Dedifferentiated amniotic fluid mesenchymal stem cell (primary cell): ENCODE data around the gene CSN2.
A peak's percentile ranks its signal among the peaks of the same experiment; 100 is the strongest.
"Not testable (repeated sequence)": the region's sequence is repeated elsewhere in the genome, so short reads cannot be mapped to it uniquely, and the experiment has no call there.

Experiments used
- DNase-seq: peaks from one replicate; pipeline ENCODE4 v3.0.0-alpha.2; 2016; ENCODE audit errors: extremely low spot score

Gene CSN2, protein sequence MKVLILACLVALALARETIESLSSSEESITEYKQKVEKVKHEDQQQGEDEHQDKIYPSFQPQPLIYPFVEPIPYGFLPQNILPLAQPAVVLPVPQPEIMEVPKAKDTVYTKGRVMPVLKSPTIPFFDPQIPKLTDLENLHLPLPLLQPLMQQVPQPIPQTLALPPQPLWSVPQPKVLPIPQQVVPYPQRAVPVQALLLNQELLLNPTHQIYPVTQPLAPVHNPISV

DNA sequence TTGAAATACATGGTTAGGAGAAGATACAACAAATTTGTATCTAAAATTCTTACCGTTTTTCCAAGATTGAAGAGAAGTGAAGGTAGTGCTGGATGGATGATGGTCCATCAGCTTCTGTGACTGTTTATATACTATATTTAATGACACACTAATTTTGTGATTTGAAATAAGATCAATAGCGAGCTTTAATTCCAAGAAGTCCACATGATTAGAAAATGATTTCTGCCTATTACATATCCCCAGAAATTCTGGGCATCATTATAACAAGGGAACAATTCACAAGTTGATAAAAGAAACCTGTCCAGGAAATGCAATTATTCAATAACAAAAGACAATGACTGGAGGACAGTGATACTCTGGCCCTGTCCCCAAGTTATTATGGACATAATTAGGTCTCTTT lies at the start of gene CSN2:
Gene CSN2, minus strand, starts transcription at position 101 of the 400 bp plus-strand sequence. CDS start 4,733 bp downstream, outside the sequence.
- no peak for DNase-seq

DNA sequence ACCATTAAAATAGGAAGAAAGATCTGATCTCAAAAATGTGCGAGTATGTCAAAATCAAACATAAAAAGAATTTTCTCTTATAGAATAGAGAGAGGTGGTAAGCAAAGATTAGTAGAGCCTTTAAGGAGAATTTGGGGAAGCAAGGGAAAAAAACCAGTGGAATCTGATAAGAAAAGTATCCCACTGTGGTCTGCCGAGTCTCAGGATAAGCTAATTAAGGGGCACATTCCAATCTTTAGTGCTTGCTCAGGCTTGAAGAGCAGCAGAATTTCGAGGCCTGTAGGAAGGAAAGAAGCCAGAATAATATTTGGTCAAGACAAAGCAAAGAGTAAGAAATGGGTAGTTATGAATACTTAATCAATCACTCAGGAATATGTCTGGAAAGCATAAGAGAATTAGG lies 43.2 kb upstream of the CSN2 start:
- DNase-seq: no peak

DNA sequence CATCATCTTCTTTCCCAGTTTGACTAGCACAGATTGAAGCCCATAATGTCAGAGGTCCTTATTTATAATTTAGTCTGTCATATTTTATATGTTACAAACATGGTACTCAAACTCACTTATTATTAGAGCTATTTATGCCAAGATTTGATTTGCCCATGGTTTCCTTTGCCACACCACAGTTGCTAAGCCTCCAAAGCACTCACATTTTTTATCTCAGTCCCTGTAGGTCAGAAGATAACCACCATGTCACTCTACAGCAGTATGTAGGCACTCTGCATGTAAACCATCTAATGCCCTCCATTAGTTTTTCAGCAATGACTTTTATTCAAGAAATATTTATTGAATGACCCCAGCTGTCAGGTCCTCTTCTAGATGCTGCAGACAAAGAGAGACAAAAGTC lies 37.0 kb upstream of the CSN2 start:
- DNase-seq: no peak

DNA sequence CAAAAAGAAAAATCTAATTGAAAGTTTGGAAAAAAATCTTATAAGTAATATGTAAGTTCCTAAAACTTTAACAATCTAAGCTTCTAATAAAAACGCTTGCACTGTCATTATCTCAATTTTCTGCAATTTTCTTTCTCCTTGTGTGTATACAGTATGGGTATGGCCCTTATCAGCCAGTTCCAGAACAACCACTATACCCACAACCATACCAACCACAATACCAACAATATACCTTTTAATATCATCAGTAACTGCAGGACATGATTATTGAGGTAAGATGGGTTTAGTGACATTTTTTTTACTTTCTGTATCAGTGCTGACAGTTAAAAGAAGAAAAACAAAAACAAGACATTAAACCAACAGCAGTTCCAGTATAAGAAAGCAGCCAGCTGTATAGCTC lies 35.2 kb upstream of the CSN2 start:
- DNase-seq: no peak

DNA sequence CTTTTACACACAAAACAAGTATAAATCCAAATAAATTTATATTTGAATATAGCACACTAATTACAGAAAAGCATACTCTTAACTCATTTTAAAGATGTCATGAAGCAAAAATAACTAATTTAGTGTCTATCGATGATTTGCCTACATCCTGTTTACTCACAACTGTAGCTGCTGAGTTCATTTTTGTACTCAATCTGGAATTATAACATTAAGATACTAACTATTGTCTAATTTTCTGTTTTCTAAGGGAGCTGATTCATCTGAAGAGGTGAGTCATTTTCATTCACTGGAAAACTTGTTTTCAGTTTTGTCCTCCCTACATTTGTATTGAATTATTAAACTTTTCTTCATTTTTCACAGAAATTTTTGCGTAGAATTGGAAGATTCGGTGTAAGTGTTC lies 33.9 kb upstream of the CSN2 start:
- no peak for DNase-seq

DNA sequence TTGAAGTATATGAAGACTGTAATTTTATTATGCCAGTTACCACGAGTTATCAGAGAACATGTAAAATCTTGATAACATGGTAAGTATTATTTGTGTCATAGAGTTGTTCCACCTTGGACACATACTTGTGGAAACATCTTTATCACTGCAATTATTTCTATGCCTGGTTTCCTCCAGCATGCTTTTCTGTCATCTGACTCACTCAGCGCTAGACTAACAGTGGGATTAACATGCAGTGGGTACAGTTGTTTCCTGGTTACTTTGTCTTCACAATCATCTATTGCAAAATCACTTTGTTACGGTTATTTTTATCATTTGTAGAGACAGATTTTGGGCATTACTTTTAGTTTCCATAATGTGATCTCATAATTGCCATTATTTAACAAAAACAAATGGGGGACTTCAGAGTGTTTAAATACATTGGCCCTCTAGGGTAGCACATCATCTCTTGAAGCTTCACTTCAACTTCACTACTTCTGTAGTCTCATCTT lies 30.0 kb upstream of the CSN2 start, which contains the start of gene STATH:
Gene STATH, plus strand, starts transcription at position 441 of the 491 bp plus-strand sequence. CDS start 2,472 bp downstream, outside the sequence.
- DNase-seq: no peak

DNA sequence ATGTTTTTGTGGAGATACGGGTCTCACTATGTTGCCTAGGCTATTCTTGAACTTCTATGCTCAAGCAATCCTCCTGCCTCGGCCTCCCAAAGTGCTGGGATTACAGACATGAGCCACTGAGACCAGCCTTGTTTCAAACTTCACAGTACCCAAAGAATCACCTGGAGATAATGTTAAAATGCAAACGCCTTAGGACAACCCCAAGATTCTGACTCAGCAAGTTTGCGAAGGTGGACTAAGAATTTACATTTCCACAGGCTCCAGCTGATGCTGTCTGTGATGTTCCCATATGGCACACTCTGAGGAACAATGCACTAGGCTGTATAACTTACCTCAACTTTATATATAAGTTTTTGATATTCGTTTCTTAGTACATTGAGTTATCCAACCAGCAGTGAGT lies 29.3 kb upstream of the CSN2 start:
- DNase-seq: no peak

DNA sequence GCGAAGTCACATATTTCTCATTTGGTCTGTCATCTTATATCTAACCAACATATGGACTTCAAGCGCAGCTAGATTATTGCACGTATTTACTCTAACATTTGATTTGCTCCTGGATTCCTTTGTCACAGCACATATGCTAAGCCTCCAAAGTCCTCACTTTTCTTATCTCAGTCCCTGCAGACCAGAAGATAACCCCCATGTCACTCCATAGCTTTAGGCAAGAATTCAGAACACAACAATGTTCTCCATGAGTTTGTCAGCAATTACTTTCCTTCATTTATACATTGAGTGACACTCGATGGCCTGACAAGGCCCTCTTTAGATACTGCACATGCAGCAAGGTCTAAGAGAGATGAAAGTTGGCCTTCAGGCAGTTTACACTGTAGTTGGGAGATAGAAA lies 25.5 kb upstream of the CSN2 start:
- no peak for DNase-seq

DNA sequence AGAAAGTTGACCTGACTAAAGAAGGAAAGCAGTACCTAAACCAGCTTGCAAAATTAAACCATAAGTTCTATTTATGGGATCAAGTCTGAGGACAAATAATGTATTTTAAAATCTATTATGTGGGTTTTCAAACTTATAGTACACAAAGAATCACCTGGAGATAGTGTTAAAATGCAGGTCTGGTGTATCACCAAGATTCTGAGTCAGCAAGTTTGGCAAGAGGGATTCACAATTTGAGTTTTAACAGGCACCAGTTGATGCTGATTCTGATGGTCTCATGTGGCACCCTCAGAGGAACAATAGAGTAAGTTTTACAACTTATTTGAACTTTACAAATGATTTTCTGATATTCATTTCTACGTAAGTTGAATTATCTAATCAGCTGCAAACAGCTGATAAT lies 21.1 kb upstream of the CSN2 start:
- no peak for DNase-seq

DNA sequence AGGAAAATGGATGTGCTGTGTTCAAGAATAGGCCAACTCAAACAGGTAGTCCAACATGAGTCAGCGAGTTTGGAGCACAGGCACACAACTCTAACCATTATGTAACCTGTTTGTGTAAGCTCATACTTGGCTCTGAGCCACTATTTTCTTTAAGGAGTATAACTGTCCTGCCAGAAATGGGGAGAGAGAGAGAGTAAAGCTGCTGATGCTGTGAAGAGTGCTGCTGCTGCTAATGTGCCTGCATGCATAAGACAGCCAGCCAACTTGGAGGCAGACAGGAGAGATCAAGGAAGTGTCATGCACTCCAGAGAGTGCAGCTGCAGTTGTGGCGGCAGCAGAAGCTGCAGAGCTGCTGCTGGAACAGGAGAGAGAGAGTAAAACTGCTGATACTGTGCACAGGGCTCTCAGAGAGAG lies 18.5 kb upstream of the CSN2 start:
- no peak for DNase-seq

DNA sequence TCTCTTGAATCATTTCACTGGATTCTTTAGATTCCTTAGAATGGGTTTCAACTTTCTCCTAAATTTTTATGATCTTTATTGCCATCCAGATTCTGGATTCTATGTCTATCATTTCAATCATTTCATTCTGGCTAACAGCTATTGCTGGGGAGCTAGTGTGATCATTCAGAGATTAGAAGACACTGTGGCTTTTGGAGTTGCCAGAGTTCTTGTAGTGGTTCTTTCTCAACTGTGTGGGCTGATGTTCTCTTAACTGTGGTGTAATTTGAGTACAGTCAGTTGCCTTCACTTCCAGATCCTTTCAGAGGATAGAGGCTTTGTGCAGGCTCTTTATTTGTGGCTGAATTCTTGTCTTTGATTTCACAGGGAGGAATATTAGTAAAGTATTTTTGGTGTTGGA lies 12.1 kb upstream of the CSN2 start:
- peak; percentile 70 for DNase-seq

DNA sequence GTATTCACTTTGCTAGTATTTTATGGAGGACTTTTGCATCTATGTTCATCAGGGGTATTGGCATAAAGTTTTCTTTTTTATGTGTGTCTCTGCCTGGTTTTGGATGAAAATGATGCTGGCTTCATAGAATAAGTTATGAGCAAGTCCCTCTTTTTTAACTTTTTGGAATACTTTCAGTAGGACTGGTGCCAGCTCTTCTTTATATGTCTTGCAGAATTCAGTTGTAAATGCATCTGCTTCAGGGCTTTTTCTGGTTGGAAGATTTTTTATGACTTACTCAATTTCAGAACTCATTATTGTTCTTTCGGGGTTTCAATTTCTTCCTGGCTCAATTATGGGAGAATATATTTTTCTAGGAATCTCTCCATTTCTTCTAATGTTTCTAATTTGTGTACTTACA lies 9.1 kb upstream of the CSN2 start:
- DNase-seq: peak; percentile 66

DNA sequence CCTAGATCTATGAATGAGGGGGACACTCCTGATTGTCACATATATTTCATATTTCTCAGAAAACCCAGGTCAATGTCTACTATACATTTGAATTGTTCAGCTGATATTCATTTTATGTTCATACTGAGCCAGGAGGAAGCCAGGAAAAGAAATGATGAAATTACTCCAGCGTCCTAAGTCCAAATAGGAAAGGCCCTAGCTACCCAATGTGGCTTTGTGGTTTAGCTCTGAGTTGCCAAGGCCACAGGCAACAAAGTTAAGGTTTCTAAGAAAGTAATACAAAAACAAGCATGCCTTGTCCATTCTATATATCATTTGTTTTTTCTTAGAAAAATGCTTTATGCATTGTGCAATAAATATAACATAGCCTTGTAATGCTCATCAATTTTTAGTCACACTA lies 4.5 kb upstream of the CSN2 start:
- DNase-seq: peak; percentile 53

DNA sequence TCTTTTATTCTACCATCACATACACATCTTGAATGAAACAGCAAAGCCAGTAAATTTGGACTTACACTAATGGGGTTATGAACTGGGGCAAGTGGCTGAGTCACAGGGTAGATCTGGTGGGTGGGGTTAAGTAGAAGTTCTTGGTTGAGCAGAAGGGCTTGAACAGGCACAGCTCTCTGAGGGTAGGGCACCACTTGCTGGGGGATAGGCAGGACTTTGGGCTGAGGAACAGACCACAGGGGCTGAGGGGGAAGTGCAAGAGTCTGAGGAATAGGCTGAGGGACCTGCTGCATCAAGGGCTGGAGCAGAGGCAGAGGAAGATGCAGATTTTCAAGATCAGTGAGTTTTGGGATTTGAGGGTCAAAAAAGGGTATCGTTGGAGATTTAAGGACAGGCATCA lies 8.3 kb downstream of the CSN2 start:
- DNase-seq: no peak

DNA sequence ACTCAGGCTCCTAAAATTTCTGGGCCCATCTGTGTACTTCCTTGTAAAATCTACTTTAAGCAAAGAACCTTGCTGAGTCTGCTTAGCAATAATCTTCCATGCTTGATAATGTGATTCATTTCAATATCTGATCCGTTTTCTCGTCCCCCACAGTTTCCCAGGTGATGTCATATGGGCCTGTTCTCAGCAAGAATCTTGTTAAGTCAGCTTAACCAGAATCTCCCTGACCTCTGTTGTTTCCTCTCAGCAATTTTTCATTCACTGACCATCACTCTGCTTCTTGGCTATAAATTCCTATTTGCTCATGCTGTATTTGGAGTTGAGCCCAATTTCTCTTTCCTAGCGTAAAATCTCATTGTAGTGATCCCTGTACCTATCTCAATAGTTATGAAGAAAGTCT lies 13.9 kb downstream of the CSN2 start:
- DNase-seq: no peak

DNA sequence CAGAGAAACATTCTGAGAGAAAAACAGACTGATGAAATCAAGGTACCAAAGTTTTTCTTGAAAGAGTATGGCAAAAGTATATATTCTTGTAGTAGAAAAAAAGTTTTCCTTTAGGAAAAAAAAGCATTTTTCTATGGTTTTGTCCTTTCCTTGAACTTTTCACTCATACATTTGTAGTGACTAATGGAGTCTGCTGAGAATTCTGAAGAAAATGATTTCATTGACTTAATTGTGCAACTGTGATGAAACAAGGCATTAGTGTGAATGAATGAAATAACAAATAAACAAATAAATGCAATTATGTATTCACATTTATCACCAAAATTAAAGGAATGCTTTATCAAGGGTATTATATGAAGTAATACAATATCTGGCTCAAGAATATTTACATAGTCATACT lies 29.0 kb downstream of the CSN2 start:
- DNase-seq: peak; percentile 46

DNA sequence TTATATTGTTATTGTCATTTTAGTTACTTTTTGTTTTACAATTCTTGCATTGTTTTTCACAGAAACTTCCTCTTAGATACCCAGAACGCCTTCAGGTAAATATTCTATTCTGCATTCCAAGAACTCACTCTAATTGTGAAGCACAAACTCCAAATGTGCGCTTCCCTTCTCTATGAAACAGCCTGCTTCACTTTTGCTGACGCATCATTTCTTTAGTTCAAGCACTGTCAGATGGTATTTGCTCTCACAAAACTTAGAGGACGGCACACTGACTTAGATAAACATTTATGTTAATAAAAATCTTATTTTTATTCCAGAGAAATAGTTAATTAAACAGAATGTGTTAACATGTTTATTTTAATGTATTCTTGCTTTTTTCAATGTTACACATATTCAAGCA lies 31.4 kb downstream of the CSN2 start:
- DNase-seq: no peak

DNA sequence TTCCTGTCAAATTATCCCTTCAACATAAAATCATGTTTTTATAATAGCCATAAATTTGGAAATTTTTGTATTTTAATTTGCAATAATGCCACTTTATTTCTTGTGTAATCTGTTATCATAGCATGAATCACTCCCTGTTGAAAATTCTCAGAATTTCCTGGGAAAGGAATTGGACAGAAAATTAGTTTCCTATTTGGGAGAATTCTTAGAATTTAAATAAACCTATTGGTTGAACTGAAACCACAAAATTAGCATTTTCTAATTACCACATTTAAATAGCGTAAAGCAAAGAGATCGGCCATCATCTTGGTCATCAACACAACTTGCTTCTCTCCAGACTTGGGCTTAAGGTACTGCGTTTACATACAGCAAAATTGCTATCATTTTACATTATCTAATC lies 34.8 kb downstream of the CSN2 start, which contains the start of gene CSN1S1:
Gene CSN1S1, plus strand, starts transcription at position 301 of the 400 bp plus-strand sequence. CDS start 1,488 bp downstream, outside the sequence.
- DNase-seq: no peak

DNA sequence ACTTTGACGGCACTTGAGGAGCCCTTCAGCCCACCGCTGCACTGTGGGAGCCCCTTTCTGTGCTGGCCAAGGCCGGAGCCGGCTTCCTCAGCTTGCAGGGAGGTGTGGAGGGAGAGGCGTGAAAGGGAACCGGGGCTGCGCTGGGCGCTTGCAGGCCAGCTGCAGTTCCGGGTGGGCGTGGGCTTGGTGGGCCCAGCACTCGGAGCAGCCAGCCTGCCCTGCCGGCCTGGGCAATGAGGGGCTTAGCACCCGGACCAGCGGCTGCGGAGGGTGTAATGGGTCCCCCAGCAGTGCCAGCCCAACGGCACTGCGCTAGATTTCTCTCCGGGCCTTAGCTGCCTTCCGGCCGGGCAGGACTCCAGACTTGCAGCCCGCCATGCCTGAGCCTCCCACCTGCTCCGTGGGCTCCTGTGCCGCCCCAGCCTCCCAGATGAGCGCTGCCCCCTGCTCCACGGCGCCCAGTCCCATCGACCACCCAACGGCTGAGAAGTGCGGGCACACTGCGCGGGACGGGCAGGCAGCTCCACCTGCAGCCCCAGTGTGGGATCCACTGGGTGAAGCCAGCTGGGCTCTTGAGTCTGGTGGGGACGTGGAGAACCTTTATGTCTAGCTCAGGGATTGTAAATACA lies 41.6 kb downstream of the CSN2 start:
- not testable (repeated sequence) for DNase-seq

DNA sequence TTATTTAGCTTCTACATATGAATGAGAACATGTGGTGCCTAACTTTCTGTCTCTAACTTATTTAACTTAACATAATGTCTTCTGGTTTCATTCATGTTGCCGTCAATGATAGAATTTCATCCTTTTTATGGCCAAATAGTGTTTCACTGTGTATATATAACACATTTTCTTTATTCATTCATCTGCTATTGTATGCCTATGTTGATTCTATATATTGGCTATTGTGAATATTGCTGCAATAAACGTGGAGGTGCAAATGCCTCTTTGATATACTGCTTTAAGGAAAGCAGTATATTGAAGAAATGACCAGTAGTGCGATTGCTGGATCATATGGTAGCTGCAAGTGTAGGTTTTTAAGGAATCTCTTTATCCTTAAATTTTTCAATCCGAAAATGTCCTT lies 44.7 kb downstream of the CSN2 start:
- no peak for DNase-seq

DNA sequence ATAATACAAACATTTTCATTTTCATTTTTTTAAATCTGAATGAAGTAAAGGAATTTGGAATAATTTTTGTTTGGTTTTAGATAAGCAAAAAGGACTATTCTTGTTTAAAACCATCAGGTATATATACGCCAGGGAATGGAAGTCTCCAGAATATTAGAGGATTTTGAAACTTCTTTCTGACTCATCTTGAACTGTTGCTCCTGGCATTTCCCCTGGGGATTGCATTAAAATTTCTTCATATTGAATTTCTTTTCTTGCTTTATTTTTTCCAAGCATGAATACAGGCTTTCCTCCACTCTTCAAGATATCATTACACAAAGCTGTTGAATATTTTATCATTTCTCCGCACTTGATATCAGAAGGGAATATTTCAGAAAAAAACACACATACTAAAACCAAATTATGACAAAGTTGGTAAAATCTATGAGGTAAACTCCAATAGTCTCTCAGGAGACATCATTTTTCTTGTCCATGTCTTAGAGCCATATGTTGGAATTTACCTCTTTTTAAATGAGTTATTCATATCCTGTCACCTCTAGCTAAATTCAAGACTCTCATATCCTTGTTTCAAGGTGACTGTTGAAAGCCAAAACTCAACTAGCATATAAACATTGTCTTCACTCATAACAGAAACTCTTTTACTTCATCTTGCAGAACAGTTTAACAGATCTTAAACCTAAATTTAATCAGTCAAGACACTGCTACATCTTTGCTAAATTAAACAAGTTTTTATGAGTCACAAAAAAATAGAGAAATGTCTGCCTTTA lies 55.3 kb downstream of the CSN2 start:
- peak; percentile 83 for DNase-seq

DNA sequence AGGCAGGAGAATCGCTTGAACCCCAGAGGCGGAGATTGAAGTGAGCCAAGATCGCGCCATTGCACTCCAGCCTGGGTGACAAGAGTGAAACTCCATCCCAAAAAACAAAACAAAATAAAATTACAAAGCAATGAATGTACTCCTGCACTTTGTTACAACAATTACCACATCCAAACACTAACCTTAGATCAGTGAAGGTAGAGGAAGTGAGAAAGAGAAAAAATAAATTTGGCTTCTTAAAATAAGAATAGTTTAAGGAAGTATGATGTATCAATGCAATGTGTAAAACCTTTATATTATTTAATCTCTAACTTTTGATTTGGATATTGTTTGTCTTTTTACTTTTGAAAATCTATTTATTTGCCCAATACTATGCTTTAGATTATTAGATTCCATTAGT lies 56.3 kb downstream of the CSN2 start:
- no peak for DNase-seq

DNA sequence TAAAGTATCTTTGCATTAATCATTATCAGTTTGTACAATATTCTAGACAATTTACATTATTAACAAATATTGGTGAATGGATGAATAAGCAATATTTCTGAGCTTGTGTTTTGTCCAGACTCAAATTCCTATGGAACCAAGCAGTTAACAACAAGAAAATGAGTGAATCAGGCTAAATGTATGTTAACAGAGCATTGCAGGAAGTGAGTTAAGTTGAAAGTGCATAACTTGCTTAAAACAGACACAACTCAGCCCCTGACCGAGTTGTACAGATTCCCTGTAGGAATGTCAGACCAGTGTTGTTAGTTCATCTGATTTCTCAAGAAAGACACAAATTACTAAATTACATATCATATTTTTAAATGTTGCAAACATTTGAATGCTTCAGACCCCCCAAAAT lies 58.4 kb downstream of the CSN2 start:
- DNase-seq: peak; percentile 17
